Measurements from ENCODE around the gene SART1.

The SART1 gene

GRCh38 chr11:65967329-65967934 is 5.9 kb downstream of the SART1 start:
- no peak overlapping the region for H3K27ac ChIP-seq
- TF ChIP-seq, protein P1, sequence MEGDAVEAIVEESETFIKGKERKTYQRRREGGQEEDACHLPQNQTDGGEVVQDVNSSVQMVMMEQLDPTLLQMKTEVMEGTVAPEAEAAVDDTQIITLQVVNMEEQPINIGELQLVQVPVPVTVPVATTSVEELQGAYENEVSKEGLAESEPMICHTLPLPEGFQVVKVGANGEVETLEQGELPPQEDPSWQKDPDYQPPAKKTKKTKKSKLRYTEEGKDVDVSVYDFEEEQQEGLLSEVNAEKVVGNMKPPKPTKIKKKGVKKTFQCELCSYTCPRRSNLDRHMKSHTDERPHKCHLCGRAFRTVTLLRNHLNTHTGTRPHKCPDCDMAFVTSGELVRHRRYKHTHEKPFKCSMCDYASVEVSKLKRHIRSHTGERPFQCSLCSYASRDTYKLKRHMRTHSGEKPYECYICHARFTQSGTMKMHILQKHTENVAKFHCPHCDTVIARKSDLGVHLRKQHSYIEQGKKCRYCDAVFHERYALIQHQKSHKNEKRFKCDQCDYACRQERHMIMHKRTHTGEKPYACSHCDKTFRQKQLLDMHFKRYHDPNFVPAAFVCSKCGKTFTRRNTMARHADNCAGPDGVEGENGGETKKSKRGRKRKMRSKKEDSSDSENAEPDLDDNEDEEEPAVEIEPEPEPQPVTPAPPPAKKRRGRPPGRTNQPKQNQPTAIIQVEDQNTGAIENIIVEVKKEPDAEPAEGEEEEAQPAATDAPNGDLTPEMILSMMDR (conservative IDR thresholded peaks at IDR 0.05) = no peak
- no peak for TF ChIP-seq ZFX (IDR thresholded peaks at IDR 0.05)

GRCh38 chr11:65968600-65969482 is 7.3 kb downstream of the SART1 start:
- TF ChIP-seq ZFX (IDR thresholded peaks at IDR 0.05) = no peak
- TF ChIP-seq, protein P1 (conservative IDR thresholded peaks at IDR 0.05) = no peak
- H3K27ac ChIP-seq = no peak overlapping the region

DNA sequence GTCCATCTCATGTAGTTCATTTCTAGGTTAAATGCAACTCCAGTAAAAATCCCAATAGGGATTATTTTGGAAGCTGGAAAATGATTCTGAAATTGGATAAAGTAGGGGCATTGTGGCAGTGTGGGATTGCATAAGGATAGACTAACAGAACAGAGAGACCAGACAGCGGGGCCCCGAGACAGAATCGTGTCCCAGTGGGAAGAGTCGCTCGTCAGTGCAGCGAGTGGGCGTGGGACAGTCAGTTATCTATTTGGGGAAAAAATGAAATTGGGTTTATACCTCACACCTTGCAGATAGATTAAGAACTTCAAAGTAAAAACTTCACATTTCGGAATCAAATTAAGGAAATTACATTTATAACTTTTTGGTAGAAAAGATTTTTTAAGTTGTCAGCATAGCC is 10.6 kb downstream of the SART1 start:
- H3K27ac ChIP-seq = no peak overlapping the region
- TF ChIP-seq ZFX (IDR thresholded peaks at IDR 0.05) = no peak
- TF ChIP-seq, protein P1 (conservative IDR thresholded peaks at IDR 0.05) = no peak

GRCh38 chr11:65973439-65974110 is 12.0 kb downstream of the SART1 start:
- H3K27ac ChIP-seq = no peak overlapping the region
- TF ChIP-seq ZFX (IDR thresholded peaks at IDR 0.05) = no peak
- TF ChIP-seq, protein P1 (conservative IDR thresholded peaks at IDR 0.05) = no peak

DNA sequence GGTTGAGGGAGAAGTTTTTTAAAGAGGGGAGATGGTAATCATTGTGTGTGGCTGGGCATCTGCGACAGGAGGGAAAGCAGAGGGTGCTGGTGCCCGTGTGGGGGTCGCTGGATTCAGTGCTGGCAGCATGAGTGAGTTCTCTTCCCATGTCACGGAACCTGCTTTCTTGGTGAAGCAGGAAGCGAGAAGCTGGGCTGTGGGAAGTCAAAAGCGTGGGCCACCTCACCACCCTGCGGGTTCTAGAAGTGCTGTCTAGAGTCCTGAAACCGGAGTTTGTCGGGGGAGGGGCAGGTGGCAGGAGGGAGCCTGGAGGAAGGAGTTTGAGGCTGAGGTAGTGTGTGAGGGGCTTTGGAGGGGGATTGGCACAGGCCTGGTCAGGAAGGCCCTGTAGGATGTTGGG is 14.2 kb downstream of the SART1 start:
- no peak for TF ChIP-seq ZFX (IDR thresholded peaks at IDR 0.05)
- TF ChIP-seq, protein P1 (conservative IDR thresholded peaks at IDR 0.05) = no peak
- H3K27ac ChIP-seq = no peak overlapping the region

DNA sequence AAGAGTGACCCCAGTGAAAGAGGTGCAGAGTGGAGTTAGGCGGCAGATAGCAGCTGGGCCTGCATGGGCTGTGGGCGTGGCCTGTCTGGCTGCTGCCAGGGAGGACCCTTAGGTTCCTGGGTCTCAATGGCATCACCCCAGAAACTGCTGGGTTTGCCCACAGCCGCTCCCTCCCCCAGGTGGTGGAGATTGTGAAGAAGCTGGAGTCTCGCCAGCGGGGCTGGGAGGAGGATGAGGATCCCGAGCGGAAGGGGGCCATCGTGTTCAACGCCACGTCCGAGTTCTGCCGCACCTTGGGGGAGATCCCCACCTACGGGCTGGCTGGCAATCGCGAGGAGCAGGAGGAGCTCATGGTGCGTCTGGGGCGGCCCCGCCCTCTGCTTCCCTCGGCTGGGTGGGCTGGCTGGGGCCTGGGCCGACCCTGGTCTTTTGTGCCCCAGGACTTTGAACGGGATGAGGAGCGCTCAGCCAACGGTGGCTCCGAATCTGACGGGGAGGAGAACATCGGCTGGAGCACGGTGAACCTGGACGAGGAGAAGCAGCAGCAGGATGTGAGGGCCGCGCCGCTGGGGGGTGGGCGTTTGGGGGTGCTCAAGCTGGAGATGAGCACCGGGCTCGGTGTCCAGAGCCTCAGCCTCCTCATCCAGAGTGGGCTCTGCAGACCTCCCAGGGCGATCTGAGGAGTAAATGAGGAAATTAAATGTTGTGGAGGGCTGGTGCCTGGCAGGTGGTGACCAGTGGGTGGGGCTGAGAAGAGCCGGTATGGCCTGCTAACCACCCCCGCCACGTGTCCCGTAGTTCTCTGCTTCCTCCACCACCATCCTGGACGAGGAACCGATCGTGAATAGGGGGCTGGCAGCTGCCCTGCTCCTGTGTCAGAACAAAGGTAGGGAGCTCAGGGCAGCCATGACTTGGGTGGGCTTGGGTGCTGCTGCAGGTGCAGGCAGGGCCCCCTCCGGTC is 15.0 kb downstream of the SART1 start:
- no peak overlapping the region for H3K27ac ChIP-seq
- TF ChIP-seq, protein P1 (conservative IDR thresholded peaks at IDR 0.05) = no peak
- TF ChIP-seq ZFX (IDR thresholded peaks at IDR 0.05) = no peak
